ENCODE data around the gene TTC39C.

DNA sequence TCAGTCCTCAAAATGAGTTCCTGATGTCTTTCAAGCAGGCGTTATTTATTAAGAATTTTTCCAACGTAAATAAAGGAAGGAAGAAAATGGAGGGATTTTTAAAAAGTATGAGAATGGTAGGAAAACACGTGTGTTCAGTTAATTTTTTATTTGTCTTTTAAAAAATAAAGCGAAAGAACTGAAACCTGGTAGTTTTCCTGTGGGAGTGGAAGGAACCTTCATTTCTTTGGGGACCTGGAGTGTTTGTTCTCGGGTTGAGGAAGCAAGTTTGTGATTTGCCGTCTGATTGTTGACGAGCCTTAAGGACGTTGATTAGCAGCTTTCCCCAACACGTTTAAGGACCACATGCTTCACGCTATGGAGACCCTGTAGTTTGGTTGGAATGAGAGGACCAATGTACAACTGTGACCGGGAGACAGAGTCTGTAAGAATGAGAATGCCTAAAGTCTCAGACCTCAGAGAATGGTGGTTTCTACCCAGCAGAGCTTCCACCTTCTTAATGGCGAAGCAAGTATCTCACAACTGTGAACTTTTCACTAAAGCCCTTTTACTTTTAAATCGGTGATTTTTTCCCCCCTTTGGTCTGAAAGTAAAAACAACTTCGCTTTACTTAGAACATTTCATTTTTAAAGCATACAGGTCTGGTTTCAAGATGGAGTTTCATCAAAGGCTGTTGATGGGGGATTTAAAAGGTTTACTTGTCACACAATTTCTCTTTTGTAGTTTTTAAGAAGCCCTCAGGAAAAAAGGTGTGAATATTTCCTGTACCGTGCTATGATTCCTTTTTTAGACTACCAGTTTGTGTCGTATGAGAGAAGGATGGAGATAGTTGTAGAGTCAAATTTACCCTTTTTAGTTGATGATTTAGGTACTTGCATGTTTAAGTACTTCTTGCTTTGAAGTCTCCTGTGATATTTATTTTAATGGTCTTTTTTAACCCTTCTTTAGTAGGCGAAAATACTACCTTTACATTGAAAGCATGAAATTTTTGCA is 1.4 kb downstream of the TTC39C start:
- TF ChIP-seq, protein P1, sequence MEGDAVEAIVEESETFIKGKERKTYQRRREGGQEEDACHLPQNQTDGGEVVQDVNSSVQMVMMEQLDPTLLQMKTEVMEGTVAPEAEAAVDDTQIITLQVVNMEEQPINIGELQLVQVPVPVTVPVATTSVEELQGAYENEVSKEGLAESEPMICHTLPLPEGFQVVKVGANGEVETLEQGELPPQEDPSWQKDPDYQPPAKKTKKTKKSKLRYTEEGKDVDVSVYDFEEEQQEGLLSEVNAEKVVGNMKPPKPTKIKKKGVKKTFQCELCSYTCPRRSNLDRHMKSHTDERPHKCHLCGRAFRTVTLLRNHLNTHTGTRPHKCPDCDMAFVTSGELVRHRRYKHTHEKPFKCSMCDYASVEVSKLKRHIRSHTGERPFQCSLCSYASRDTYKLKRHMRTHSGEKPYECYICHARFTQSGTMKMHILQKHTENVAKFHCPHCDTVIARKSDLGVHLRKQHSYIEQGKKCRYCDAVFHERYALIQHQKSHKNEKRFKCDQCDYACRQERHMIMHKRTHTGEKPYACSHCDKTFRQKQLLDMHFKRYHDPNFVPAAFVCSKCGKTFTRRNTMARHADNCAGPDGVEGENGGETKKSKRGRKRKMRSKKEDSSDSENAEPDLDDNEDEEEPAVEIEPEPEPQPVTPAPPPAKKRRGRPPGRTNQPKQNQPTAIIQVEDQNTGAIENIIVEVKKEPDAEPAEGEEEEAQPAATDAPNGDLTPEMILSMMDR (IDR thresholded peaks at IDR 0.05), result no peak
- no peak for TF ChIP-seq POLR2A (IDR thresholded peaks at IDR 0.05)
